ENCODE data around the gene SRGAP1.
A peak's percentile ranks its signal among the peaks of the same experiment; 100 is the strongest.

SRGAP1 gene

DNA sequence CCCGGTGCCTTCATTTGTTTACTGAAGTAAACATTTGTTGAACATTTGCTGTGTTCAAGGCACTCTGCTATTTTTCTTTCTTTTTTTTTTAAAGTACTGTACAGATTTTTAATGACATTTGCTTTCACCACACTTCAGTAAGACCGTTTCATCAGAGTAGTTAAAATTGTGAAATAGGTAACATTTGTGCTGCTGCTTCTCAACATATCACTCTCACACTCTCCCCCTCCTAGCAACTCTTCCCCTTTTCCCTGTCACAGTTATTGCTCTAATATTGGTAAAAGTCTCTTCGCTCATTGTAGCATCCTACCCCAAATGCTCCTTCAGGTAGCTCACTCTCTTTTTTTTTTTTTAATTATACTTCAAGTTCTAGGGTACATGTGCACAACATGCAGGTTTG, 49.6 kb downstream of the SRGAP1 start:
- no peak overlapping the region for H3K27ac ChIP-seq (replicated peaks; ENCODE audit: low read length)
- peaks cover 0 to 2% of the 10 kb centered on the region in 2 donors for H3K36me3 ChIP-seq (replicated peaks in 1 of 2; ENCODE audit: control insufficient read depth in 2 of 2, insufficient read depth in 2 of 2, low read length in 2 of 2)
- H2BK15ac ChIP-seq (ENCODE audit: low read length), result no peak overlapping the region
- H4K91ac ChIP-seq (ENCODE audit: low read depth, low read length, poor library complexity), result no peak overlapping the region
- no peak overlapping the region for H3K9ac ChIP-seq (ENCODE audit: low read depth, low read length, poor library complexity)
- no peaks in the 10 kb centered on the region for H3K9me3 ChIP-seq (replicated peaks in 1 of 2; ENCODE audit: control insufficient read depth in 2 of 2, insufficient read depth in 1 of 2, low read depth in 1 of 2, low read length in 2 of 2)
- no peak overlapping the region for H2BK12ac ChIP-seq (ENCODE audit: low read length)
- H2BK120ac ChIP-seq (ENCODE audit: low read depth, low read length), result no peak overlapping the region
- no peak for DNase-seq (ENCODE audit: low spot score)
- H3K27me3 ChIP-seq (ENCODE audit: control insufficient read depth in 3 of 3, insufficient read depth in 3 of 3, low read depth in 1 of 3, low read length in 3 of 3), result no peaks in the 10 kb centered on the region
- peaks cover 4 to 23% of the 10 kb centered on the region in 2 donors for H3K4me1 ChIP-seq (ENCODE audit: control insufficient read depth in 2 of 2, insufficient read depth in 1 of 2, low read depth in 1 of 2, low read length in 2 of 2)
- no peak overlapping the region for H2BK5ac ChIP-seq (ENCODE audit: low read length)
- H2AFZ ChIP-seq (ENCODE audit: low read length), result no peak overlapping the region
- no peak overlapping the region for H3K4me2 ChIP-seq (ENCODE audit: insufficient read depth, low read length, poor library complexity, severe bottlenecking)
- no peak overlapping the region for H3K14ac ChIP-seq (ENCODE audit: low read length)
- no peak overlapping the region for H4K8ac ChIP-seq (ENCODE audit: low read depth, low read length)
- H2AK5ac ChIP-seq (ENCODE audit: low read depth, low read length), result no peak overlapping the region
- no peak overlapping the region for H3K23ac ChIP-seq (ENCODE audit: low read depth, low read length, poor library complexity)
- no peak overlapping the region for H3K4ac ChIP-seq (ENCODE audit: low read length)
- H3K79me1 ChIP-seq (ENCODE audit: low read depth, low read length), result no peaks in the 10 kb centered on the region
- no peak overlapping the region for H3K18ac ChIP-seq (ENCODE audit: low read length)
- no peak overlapping the region for H3K4me3 ChIP-seq (ENCODE audit: low read length in 2 of 2)
- WGBS, 2 donors (ENCODE audit: extremely low coverage in 2 of 2, insufficient read length in 2 of 2, insufficient replicate concordance in 1 of 2), result no CpG with 5 or more reads among the region's 3 CpGs

DNA sequence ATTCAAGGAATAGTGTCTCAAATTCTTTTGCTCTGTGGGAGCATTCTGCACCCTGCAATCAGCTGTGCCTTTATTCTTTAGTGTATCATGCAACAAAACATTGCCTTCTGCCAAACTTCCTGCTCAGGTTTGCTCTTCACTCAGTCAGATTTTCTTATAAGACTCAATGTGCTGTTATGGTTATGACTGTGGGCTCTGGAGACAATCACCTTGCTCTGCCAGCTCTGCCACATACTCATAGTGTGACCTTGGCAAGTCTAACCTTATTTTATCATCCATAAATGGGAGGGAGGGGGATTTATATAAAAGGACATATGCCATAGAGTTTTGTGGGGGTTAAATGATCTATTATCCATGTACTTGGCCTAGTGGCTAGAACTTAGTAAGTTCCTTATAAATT, 51.3 kb downstream of the SRGAP1 start:
- Histone ChIP-seq H3K4me1 (ENCODE audit: control insufficient read depth in 2 of 2, insufficient read depth in 1 of 2, low read depth in 1 of 2, low read length in 2 of 2) (peaks cover 3 to 23% of the 10 kb centered on the region in 2 donors), H3K4me2 (ENCODE audit: insufficient read depth, low read length, poor library complexity, severe bottlenecking) (no peak overlapping the region), H3K9me3 (replicated peaks in 1 of 2; ENCODE audit: control insufficient read depth in 2 of 2, insufficient read depth in 1 of 2, low read depth in 1 of 2, low read length in 2 of 2) (no peaks in the 10 kb centered on the region), H4K91ac (ENCODE audit: low read depth, low read length, poor library complexity) (no peak overlapping the region), H2BK15ac (ENCODE audit: low read length) (no peak overlapping the region), H2BK12ac (ENCODE audit: low read length) (no peak overlapping the region), H3K23ac (ENCODE audit: low read depth, low read length, poor library complexity) (no peak overlapping the region), H3K79me1 (ENCODE audit: low read depth, low read length) (no peaks in the 10 kb centered on the region), H2AFZ (ENCODE audit: low read length) (no peak overlapping the region), H4K8ac (ENCODE audit: low read depth, low read length) (no peak overlapping the region), H3K36me3 (replicated peaks in 1 of 2; ENCODE audit: control insufficient read depth in 2 of 2, insufficient read depth in 2 of 2, low read length in 2 of 2) (no peaks in the 10 kb centered on the region), H3K9ac (ENCODE audit: low read depth, low read length, poor library complexity) (no peak overlapping the region), H3K4ac (ENCODE audit: low read length) (no peak overlapping the region), H3K14ac (ENCODE audit: low read length) (no peak overlapping the region), H2BK120ac (ENCODE audit: low read depth, low read length) (no peak overlapping the region), H2BK5ac (ENCODE audit: low read length) (no peak overlapping the region), H3K4me3 (ENCODE audit: low read length in 2 of 2) (no peak overlapping the region), H3K27ac (replicated peaks; ENCODE audit: low read length) (no peak overlapping the region), H3K27me3 (ENCODE audit: control insufficient read depth in 3 of 3, insufficient read depth in 3 of 3, low read depth in 1 of 3, low read length in 3 of 3) (no peaks in the 10 kb centered on the region), H3K18ac (ENCODE audit: low read length) (no peak overlapping the region), H2AK5ac (ENCODE audit: low read depth, low read length) (no peak overlapping the region)
- no peak for DNase-seq (ENCODE audit: low spot score)

DNA sequence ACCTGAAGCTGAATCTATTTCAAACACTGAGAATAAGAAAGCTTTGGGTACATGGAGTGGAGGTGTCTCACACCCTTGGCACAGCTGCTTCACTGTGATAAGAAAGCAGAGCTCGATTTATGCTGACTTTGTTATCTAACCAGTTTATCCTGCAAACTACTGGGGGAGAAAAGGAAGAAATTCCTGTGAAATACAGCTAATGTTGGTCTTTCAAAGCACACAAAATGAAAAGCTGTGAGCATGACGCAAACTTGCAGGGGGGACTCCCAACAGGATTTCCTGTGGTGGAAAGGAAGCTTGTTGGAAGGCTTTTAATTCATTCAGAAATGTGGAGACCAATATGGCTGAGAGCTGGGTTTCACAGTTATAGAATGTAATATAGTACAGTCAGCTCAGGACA, 53.4 kb downstream of the SRGAP1 start:
- no peak overlapping the region for H3K27ac ChIP-seq (replicated peaks; ENCODE audit: low read length)
- H2AK5ac ChIP-seq (ENCODE audit: low read depth, low read length), result no peak overlapping the region
- H3K18ac ChIP-seq (ENCODE audit: low read length), result no peak overlapping the region
- no peak overlapping the region for H3K23ac ChIP-seq (ENCODE audit: low read depth, low read length, poor library complexity)
- H4K8ac ChIP-seq (ENCODE audit: low read depth, low read length), result no peak overlapping the region
- H4K91ac ChIP-seq (ENCODE audit: low read depth, low read length, poor library complexity), result no peak overlapping the region
- H3K4me1 ChIP-seq (ENCODE audit: control insufficient read depth in 2 of 2, insufficient read depth in 1 of 2, low read depth in 1 of 2, low read length in 2 of 2), result peaks cover 3 to 16% of the 10 kb centered on the region in 2 donors
- no peak overlapping the region for H2BK5ac ChIP-seq (ENCODE audit: low read length)
- no peak overlapping the region for H3K4me3 ChIP-seq (ENCODE audit: low read length in 2 of 2)
- H3K79me1 ChIP-seq (ENCODE audit: low read depth, low read length), result no peaks in the 10 kb centered on the region
- peak overlapping the region; percentile 40 for H2AFZ ChIP-seq (ENCODE audit: low read length)
- no peak overlapping the region for H3K4me2 ChIP-seq (ENCODE audit: insufficient read depth, low read length, poor library complexity, severe bottlenecking)
- no peak overlapping the region for H2BK12ac ChIP-seq (ENCODE audit: low read length)
- no peaks in the 10 kb centered on the region for H3K27me3 ChIP-seq (ENCODE audit: control insufficient read depth in 3 of 3, insufficient read depth in 3 of 3, low read depth in 1 of 3, low read length in 3 of 3)
- no peak overlapping the region for H3K4ac ChIP-seq (ENCODE audit: low read length)
- no peaks in the 10 kb centered on the region for H3K9me3 ChIP-seq (replicated peaks in 1 of 2; ENCODE audit: control insufficient read depth in 2 of 2, insufficient read depth in 1 of 2, low read depth in 1 of 2, low read length in 2 of 2)
- H3K36me3 ChIP-seq (replicated peaks in 1 of 2; ENCODE audit: control insufficient read depth in 2 of 2, insufficient read depth in 2 of 2, low read length in 2 of 2), result no peaks in the 10 kb centered on the region
- no peak overlapping the region for H3K14ac ChIP-seq (ENCODE audit: low read length)
- WGBS, 2 donors (ENCODE audit: extremely low coverage in 2 of 2, insufficient read length in 2 of 2, insufficient replicate concordance in 1 of 2), result no CpG with 5 or more reads among the region's 2 CpGs
- H3K9ac ChIP-seq (ENCODE audit: low read depth, low read length, poor library complexity), result no peak overlapping the region
- H2BK15ac ChIP-seq (ENCODE audit: low read length), result no peak overlapping the region
- H2BK120ac ChIP-seq (ENCODE audit: low read depth, low read length), result no peak overlapping the region
- no peak for DNase-seq (ENCODE audit: low spot score)

DNA sequence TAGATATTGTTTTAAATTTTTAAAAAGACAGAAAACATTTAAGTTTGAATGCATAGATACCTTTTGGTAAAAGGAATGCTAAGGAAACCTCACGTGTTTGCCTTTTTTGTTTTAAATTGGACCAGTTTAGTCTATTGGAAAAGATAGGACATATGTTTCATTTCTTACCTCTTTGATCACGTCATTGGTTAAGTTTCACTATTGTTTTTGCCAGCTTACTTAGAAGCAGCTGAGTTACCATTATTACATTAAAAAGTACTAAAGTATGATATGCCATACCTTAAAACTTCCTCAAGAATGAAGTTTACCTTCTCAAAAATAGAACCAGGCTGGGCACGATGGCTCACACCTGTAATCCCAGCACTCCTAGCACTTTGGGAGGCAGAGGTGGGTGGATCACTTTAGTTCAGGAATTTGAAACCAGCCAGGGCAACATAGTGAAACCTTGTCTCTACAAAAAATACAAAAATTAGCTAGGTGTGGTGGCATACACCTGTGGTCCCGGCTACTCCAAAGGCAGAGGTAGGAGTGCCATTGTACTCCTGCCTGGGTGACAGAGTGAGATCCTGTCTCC, 54.4 kb downstream of the SRGAP1 start:
- no CpG with 5 or more reads among the region's 4 CpGs for WGBS, 2 donors (ENCODE audit: extremely low coverage in 2 of 2, insufficient read length in 2 of 2, insufficient replicate concordance in 1 of 2)
- H3K23ac ChIP-seq (ENCODE audit: low read depth, low read length, poor library complexity), result no peak overlapping the region
- H3K4me1 ChIP-seq (ENCODE audit: control insufficient read depth in 2 of 2, insufficient read depth in 1 of 2, low read depth in 1 of 2, low read length in 2 of 2), result peaks cover 3 to 11% of the 10 kb centered on the region in 2 donors

More for the DNA sequence above, 54.4 kb downstream of the SRGAP1 start:
- H3K18ac ChIP-seq (ENCODE audit: low read length), result no peak overlapping the region
- no peak overlapping the region for H2BK120ac ChIP-seq (ENCODE audit: low read depth, low read length)
- no peak overlapping the region for H3K9ac ChIP-seq (ENCODE audit: low read depth, low read length, poor library complexity)
- H2AFZ ChIP-seq (ENCODE audit: low read length), result no peak overlapping the region
- no peak overlapping the region for H2BK15ac ChIP-seq (ENCODE audit: low read length)
- H3K27me3 ChIP-seq (ENCODE audit: control insufficient read depth in 3 of 3, insufficient read depth in 3 of 3, low read depth in 1 of 3, low read length in 3 of 3), result no peaks in the 10 kb centered on the region
- no peak overlapping the region for H4K8ac ChIP-seq (ENCODE audit: low read depth, low read length)
- H2AK5ac ChIP-seq (ENCODE audit: low read depth, low read length), result no peak overlapping the region
- no peaks in the 10 kb centered on the region for H3K79me1 ChIP-seq (ENCODE audit: low read depth, low read length)
- H3K4ac ChIP-seq (ENCODE audit: low read length), result no peak overlapping the region
- no peak overlapping the region for H2BK12ac ChIP-seq (ENCODE audit: low read length)
- H3K14ac ChIP-seq (ENCODE audit: low read length), result no peak overlapping the region
- no peak overlapping the region for H3K27ac ChIP-seq (replicated peaks; ENCODE audit: low read length)
- H3K4me2 ChIP-seq (ENCODE audit: insufficient read depth, low read length, poor library complexity, severe bottlenecking), result no peak overlapping the region
- no peak overlapping the region for H4K91ac ChIP-seq (ENCODE audit: low read depth, low read length, poor library complexity)
- DNase-seq (ENCODE audit: low spot score), result no peak
- no peak overlapping the region for H2BK5ac ChIP-seq (ENCODE audit: low read length)
- no peaks in the 10 kb centered on the region for H3K36me3 ChIP-seq (replicated peaks in 1 of 2; ENCODE audit: control insufficient read depth in 2 of 2, insufficient read depth in 2 of 2, low read length in 2 of 2)
- no peak overlapping the region for H3K4me3 ChIP-seq (ENCODE audit: low read length in 2 of 2)
- H3K9me3 ChIP-seq (replicated peaks in 1 of 2; ENCODE audit: control insufficient read depth in 2 of 2, insufficient read depth in 1 of 2, low read depth in 1 of 2, low read length in 2 of 2), result no peaks in the 10 kb centered on the region

Data from neuronal stem cell (in vitro differentiated cells).